G401 (cell line): Measurements from ENCODE around the gene PTBP1. TPM values are rescaled to one million over a fixed set of nuclear protein-coding genes. Genes with fewer than 3 reads are reported as not detected.

Experiments
- DNase-seq: peaks from one replicate; pipeline ENCODE4 v3.0.0-alpha.2; 2015; ENCODE audit warnings: low spot score
- in situ Hi-C: cut with HindIII; loops from 2 replicates; pipeline ENCODE4 v1.10.0; 2016; ENCODE audit warnings: low sequenced_read_pairs, mixed read lengths
- total RNA-seq: library from RNA; depleted of rRNA; stranded (reverse); fragments of >200 nt; shearing (Covaris generic); gene quantifications from 2 replicates; pipeline ENCODE4 v1.2.3, GENCODE V29; 2014; rRNA removed

Gene PTBP1
- 273 and 361 TPM in 2 replicates for total RNA-seq

- in situ Hi-C loops: no loop called here
- DNase-seq: peak; percentile 100
Measured at GRCh38 chr19:796692-797527, at the start of gene PTBP1. Gene PTBP1 (plus strand): TSS chr19:797452. CDS start chr19:797498, 46 bp downstream.

GRCh38 chr19:748274-748598, 49.0 kb upstream of the PTBP1 start:
- in situ Hi-C loops: no loop called here
- DNase-seq: no peak

GRCh38 chr19:749811-750210, 47.4 kb upstream of the PTBP1 start:
- in situ Hi-C loops: no loop called here
- no peak for DNase-seq

- in situ Hi-C loops: no loop called here
- DNase-seq: no peak
Measured at GRCh38 chr19:750640-751423, 46.4 kb upstream of the PTBP1 start, which contains the start of gene MISP. Gene MISP (plus strand): TSS chr19:751112. CDS start chr19:756947, 5,835 bp downstream.

- in situ Hi-C loops: no loop called here
- no peak for DNase-seq
Measured at GRCh38 chr19:751501-752341, 45.5 kb upstream of the PTBP1 start.

- no peak for DNase-seq
- in situ Hi-C loops: no loop called here
Measured at GRCh38 chr19:752652-753517, 44.4 kb upstream of the PTBP1 start.

GRCh38 chr19:754530-754929, 42.7 kb upstream of the PTBP1 start:
- DNase-seq: no peak
- in situ Hi-C loops: no loop called here

GRCh38 chr19:755063-755462, 42.2 kb upstream of the PTBP1 start:
- no peak for DNase-seq
- in situ Hi-C loops: no loop called here

GRCh38 chr19:756236-756635, 41.0 kb upstream of the PTBP1 start:
- peak; percentile 8 for DNase-seq
- in situ Hi-C loops: no loop called here

- DNase-seq: no peak
- in situ Hi-C loops: no loop called here
Measured at GRCh38 chr19:756821-757688, 40.2 kb upstream of the PTBP1 start.

- DNase-seq: no peak
- in situ Hi-C loops: no loop called here
Measured at GRCh38 chr19:757811-758668, 39.2 kb upstream of the PTBP1 start.

- no peak for DNase-seq
- in situ Hi-C loops: no loop called here
Measured at GRCh38 chr19:763181-763580, 34.1 kb upstream of the PTBP1 start.

- no peak for DNase-seq
- in situ Hi-C loops: no loop called here
Measured at GRCh38 chr19:763869-764268, 33.4 kb upstream of the PTBP1 start.

GRCh38 chr19:764301-764700, 33.0 kb upstream of the PTBP1 start:
- no peak for DNase-seq
- in situ Hi-C loops: no loop called here

- in situ Hi-C loops: no loop called here
- no peak for DNase-seq
Measured at GRCh38 chr19:765179-765738, 32.0 kb upstream of the PTBP1 start.

GRCh38 chr19:768424-768823, 28.8 kb upstream of the PTBP1 start:
- no peak for DNase-seq
- in situ Hi-C loops: no loop called here

- in situ Hi-C loops: no loop called here
- no peak for DNase-seq
Measured at GRCh38 chr19:769616-770015, 27.6 kb upstream of the PTBP1 start.
